HG02852 (cell line): ENCODE measurements around the gene CELF6.
A peak's percentile ranks its signal among the peaks of the same experiment; 100 is the strongest.

Experiments
- ATAC-seq: cut with Tn5 transposase; IDR thresholded peaks from one replicate; pipeline ENCODE4 v1.9.1; 2021; ENCODE audit warnings: mild to moderate bottlenecking, moderate library complexity; ENCODE audit not compliant: unreplicated experiment

Gene CELF6

DNA sequence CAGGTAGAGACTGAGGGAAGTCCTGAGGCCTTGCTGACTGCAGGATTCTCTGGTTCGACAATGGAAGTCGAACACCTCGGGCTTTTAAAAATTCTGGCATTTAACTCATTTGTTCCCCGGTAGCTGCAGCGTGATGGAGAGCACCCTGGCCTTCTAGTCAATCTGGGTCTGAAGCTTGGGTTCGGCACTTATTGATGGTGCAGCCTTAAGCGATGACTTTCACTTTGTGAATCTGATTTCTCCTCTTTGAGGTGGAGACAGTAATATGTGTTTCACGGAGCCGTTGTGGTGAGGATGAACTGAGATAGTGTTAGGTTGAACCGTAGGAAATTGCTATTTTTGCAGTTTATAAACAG, 47.0 kb downstream of the CELF6 start:
- no peak for ATAC-seq

DNA sequence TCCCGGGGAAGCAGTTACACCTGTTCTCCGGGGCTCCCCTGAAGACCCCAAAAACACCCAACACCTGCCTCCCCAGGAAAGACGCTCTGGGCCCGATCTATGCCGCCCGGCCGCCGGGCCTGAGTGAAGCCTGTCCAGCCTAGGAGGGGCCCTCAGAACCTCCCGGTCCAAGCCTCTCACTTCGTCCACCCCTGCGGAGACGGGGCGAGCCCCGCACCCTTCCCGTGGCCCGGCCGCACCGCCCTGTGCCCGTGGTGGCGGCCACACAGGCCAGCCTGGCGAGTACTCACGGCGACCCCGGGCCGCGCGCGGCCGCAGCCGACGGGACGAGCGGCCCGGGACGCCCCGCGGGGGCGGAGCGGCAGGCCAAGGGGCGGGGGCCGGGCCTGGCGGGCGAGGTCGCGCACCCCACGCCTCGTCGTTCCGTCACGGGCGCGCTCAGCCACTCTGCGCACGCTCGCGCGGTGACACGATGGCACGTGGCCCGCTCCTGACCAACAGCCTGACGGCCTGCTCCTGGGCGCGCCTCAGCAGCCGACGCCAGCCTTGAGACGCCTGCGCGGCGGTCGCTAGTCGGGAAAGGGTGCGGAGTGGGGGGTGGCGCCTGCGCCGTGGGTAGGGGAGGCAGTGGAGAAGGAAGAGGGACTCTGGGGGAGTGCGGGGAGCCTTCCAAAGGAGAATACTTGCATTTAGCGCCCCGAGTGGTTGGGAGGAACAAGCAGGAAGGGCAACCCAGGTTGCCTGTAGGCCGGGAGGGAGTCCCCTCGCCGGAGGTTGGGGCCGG, 47.6 kb downstream of the CELF6 start, which contains the start of gene PARP6:
TSS of gene PARP6 (minus strand) at position 342 of the 784 bp plus-strand sequence. CDS start 5,077 bp downstream, outside the sequence.
- peak; percentile 94 for ATAC-seq

DNA sequence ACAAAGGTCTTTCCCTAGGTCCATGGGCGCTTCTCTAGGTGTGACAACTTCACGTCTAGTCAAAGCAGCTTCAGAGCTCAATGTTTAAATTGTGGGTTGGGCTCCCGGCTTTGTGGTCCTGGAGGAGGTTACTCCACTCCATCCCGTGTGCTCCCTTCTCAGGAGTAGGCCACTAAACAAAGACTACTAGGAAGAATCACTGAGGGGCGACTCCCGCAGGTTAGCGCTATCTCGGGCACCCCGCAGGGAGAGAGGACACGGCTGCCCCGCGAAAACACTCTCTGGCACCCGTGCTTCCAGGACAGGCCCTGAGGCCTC, 48.1 kb downstream of the CELF6 start:
- ATAC-seq, result peak; percentile 8

DNA sequence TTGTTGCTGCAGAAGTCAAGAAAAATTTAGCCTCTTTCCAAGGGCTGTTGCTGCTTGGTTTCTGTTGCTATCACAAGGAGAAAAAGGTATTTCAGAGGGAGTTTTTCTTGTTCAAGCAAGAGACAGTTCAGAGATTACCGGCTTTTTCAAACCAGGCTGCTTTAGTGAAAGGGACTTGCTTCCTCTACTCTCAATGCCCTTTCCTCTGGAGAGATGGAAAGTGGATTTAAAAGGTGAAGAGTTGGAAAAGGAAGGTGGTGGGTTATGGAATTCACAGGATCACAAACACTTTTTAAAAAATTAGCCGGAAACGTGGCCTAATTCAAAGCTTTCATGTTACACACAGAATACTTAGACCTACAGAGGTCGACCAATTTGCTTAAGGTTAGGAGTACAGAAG, 48.7 kb downstream of the CELF6 start:
- no peak for ATAC-seq

DNA sequence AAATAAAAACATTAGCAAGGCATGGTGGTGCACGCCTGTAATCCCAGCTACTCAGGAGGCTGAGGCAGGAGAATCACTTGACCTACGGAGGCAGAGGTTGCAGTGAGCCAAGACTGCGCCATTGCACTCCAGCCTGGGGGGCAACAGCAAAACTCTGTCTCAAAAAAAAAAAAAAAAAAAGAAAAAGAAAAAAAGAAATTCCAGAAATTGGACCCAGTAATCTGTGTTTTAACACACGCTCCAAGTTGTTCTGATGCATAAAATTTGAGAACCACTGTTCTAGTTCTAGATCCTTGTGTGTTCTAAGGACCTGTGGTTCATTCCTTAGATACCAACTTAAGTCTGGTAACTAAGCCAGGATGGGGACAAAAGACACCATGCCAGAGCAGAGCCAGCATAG, 50.2 kb downstream of the CELF6 start:
- no peak for ATAC-seq

DNA sequence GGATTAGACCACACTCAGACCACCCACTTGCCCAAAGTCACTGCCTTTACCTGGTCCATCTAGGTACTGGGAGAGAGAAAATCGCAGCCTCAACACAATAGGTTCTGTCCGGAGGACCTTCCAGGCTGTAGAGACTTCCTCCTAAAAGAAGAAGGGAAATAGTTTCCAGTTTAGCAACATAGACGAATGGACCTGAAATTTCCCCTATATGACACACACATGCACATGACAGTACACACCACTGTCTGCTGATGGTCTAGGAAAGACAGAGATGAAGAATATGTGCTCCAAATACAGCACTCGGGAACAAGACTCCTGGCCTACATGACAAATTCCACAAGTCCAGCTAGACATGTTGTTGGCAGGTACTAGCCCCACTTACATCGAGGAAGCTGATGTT, 54.9 kb downstream of the CELF6 start:
- ATAC-seq, result no peak

DNA sequence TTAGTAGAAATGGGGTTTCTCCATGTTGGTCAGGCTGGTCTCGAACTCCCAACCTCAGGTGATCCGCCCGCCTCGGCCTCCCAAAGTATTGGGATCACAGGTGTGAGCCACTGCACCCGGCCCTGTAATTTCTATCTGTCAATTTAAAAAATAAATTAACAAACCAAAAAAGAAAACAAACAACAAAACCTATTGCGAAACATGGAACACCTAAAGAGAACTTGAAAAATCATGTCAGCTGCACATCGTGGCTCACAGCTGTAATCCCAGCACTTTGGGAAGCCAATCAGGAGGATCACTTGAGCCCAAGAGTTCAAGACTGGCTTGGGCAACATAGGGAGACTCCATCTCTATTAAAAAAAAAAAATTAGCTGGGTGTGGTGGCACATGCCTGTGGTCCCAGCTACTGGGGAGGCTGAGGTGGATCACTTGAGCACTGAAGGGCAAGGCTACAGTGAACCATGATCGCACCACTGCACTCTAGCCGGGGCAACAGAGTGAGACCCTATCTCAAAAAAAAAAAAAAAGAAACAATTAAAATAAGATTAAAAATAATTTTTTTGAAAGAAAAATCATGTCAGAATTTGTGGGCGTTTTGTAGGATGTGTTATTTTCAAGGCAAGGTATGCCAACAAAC, 67.2 kb downstream of the CELF6 start:
- ATAC-seq, result no peak

DNA sequence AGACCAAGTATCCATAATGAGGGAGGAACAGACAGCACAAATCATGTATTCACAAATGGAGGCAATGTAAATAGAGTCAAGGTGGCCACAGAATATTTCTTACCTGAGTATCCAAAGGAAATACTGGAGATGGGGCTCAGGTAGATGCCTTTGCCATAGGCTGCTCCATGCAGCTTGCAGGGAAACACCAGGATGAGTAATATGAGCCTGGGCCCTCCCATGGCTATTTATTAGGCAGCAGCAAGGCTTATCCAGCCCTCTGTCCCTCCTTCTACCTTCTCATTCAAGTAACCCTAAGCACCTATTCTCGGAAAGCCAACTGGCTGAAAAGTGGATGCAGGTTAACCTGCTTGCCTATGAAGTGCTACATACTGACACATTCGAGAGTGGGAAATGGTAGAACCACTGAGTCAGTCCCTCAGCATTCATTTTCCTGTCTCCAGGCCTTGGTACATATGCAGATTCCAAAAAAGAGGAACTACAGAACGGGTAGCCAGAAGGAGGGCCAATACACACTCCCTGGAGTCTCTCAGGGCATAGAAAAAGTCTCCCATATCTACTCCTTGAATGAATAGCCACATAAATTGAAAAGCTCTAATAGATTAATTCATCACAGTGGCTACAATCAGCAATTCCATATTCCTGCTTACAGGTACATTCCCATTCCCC, 70.7 kb downstream of the CELF6 start:
- no peak for ATAC-seq

DNA sequence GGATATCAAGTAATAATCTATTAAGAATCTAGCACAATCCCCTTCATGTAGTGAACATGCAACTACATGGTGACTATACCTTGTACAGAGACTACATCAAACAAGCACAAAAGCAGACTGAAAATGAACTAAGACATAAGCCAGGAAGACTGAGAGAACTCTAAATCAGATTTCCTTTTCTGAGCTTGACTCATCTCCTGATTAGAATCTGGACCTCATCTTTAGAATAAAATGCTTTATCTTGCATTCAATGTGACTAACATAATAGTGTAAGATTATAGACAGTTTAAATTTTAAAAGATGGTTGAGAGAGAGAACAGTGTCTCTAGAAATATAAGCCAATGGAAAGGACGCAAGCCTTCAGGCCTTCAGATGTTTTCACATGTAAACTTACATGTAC, 71.4 kb downstream of the CELF6 start:
- ATAC-seq, result no peak

DNA sequence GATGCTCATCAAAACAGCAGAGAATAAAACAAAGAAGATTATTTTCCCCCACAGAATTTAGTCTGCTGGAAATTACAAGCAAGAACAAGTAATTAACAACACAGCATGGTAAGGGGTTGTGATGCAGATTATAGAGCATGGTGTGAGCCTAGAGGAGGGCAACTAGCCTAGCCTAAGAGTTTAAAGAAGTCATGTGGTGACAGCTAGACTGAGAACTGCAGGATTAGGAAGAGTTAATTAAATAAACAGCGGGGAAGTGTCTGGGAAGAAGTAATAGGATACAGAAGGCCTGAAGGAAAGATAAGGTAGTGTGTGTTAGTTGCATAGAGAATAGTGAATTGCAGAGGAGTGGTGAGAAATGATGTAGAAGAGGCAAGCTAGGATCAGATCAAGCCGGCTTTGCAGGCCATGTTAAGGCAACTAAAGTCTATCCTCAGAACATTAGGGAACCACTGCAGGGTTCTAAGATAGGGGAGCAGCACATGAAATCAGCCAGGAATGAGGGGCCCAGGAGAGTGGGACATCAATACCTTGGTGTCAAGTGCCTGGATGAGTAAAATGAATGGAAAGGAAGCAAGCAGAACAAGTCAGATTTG, 77.1 kb downstream of the CELF6 start:
- ATAC-seq, result no peak

DNA sequence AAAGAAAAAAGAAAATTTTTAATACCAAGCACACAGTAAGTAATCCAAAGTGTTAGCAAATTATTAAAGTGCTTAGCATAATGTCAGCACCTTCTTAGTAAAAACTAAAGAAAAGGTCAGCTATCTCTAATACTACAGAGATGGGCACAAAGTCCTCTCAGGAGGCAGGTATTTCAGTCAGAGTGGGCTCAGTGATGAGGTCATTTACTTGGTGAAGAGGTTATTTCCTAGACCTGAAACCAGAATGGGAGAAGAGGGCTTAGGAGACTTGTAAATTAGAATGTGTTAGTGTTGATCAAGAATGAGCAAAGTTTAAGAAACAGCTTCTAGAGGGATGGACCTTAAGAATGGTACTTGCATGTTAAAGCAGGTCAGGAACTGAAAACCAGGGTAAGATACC, 80.3 kb downstream of the CELF6 start:
- ATAC-seq, result no peak

DNA sequence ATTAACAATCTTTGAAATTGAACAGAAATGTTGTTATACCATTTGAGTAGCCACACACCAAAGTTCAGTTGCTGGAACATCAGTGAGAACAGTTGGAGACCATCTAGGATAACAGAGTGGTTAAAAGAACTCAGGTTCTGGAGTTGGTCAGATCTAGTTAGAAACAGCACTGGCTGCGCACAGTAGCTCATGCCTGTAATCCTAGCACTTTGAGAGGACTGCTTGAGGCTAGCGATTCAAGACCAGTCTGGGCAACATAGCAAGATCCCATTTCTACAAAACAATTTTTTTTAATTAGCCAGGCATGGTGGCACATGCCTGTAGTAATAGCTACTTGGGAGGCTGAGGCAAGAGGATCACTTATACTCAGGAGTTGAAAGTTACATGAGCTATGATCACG, 81.4 kb downstream of the CELF6 start:
- ATAC-seq, result no peak

DNA sequence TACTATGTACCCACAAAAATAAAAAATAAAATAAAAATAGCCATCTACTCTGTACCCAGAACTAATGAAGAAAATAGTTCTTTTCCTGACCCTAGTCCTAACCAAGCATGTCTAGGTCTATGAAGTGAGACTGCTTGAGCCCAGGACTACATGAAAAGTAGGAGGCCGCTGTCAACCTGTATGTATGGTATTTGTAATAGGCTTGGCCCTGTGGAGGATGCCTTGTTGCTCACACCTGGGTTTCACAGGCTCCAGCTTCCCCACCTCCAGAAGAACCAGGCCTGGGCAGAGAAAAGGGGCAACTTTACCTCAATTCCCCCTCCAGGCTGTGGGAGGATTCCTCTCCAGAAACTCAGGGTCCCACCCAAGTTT, 82.1 kb downstream of the CELF6 start:
- no peak for ATAC-seq

DNA sequence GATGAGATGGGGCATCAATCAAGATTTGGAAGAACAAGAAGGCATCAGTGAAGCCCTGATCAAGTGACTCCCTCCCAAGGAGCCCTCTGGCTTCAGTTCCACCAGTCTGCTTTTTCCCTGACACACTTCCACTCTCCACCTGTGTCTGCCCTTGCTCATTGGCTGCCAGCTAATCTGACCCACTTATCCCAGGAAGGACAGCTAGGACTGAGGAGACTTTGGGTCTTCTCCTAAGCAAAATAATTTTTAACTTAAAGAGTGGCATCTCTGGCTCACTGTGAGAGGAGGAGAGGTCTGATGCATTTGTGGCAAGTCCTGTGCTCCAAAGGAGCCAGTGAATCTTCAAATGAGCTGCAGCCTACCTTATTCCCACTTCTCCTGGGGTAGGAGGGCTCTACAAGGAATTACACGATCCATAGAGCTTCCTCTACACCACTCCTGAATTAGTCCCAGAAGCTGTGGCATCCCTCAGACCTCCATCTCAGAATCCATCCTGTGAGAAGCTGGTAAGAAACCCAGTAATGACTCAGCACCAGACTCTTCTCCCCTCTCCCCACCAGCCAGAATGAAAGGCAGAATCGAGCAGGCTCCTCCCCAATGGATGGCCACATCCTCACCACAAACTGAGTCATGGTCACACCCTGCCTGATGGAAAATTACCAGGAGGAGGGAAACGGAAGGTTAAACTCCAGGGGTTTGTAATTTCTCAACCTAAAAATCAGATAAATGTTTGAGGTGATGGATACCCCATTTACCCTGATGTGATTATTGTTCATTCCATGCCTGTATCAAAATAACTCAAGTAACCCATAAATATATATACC, 82.7 kb downstream of the CELF6 start:
- ATAC-seq, result peak; percentile 72

DNA sequence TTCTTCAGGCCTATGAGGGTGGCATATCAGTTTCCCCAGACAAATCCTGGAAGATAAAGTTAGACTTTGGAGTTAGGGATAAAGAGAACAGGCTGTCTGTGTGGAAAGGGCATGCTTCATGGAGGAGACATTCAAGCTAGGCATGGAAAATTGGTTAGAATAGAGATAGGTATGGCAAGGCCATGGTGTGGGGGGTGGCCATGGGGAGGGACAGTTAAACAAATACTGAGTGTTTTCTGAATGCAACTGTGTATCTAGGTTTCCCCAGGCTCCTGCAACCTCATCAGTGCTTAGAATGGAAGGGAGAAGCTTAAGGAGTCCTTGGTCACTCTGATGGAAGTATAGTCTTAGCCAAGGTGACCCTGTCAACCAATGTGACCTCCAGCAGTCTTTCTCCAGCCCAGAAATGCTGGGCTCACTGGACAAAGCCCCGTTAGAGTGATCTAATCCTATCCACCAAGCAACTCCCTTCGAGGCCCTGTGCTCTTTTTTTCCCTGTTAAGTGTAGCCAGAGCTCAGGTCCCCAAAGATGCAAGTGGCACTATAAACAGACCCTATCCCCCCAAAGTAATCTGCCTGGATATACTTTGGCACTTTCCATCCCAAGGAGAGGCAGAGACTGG, 83.5 kb downstream of the CELF6 start:
- ATAC-seq, result no peak

DNA sequence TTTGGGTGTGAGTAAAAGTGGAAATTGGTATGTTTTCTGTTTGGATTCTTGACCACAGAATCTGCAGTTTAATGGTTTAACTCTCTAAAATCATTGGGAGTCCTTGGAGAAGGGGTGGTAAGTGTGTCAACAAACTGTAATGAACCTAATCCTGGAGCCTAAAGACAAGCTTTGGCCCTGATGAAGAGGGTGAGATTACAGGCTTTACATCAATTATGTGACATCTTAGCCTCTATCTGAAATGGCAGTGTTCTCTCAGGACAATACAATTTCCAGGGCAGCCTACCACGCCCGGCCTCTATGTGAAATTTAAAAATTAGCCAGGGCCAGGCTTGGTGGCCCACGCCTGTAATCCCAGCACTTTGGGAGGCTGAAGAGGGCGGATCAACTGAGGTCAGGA, 84.7 kb downstream of the CELF6 start:
- ATAC-seq, result no peak
